ENCODE results near the gene ADAMTS20. TPM values are rescaled to one million over a fixed set of nuclear protein-coding genes. Genes with fewer than 3 reads are reported as not detected.

Gene ADAMTS20
- total RNA-seq, 4 donors from 2014 or later: not detected

DNA sequence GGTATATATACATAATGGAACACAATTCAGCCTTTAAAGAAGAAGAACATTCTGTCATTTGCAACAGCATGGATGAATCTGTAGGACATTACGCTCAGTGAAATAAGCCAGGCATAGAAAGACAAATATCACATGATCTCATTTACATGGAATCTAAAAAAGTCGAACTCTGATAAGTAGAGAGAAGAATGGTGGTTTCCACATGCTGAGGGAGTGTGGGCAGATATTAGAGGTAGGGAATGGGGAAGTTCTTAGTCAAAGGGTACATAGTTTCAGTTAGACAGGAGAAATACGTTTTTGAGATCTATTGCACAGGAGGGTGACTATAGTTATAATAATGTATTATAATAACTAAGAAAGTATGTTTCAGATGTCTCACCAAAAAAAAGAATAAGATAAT lies 71.4 kb downstream of the ADAMTS20 start:
- Histone ChIP-seq H3K36me3 (no peaks in the 10 kb centered on the region), H3K27me3 (no peaks in the 10 kb centered on the region), H3K4me1 (no peaks in the 10 kb centered on the region), H3K4me3 (no peak overlapping the region), H3K9me3 (no peaks in the 10 kb centered on the region), H3K27ac (no peak overlapping the region)
- no peak for DNase-seq
- TF ChIP-seq POLR2A (IDR thresholded peaks at IDR 0.05) (no peak), CTCF (IDR thresholded peaks at IDR 0.05) (no peak)

DNA sequence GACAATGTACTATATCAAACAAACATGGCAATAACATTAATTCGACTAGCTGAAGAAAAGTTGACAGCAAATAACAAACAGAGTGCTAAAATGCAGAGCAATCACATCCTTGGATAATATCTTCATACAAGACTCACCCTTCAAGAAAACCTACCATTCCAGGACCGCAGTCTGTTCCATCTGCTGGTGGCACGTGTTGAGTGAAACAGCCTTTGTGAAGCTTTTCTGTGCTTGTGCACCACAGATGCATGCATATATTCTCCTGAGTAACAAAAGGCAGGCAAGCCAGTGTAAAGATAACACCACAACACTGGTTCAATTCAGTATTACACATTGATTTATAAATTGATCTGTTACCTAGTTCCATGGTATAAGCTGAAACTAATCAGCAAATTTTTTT lies 89.3 kb downstream of the ADAMTS20 start:
- Histone ChIP-seq H3K9me3 (no peaks in the 10 kb centered on the region), H3K4me3 (no peak overlapping the region)
- no peak for TF ChIP-seq POLR2A (IDR thresholded peaks at IDR 0.05)
- no peak for TF ChIP-seq CTCF (IDR thresholded peaks at IDR 0.05)

DNA sequence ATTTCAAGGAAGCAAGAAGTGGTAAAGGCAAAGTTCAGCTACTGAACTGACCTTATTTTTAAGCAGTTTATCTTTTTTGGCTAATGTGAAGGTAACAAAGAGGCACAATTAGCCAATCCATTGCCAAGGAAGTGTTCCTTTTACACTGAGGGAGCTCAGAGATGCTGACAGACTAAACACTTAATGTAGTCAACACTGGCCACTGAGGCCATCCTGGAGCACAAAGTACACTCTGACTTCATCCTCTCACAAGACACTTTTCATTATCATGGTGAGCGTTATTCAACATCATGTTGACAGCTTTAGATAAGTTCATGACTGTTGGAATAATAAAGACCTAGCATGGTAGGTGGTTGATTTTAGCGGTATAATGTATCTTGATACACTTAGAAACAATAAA lies 89.9 kb downstream of the ADAMTS20 start:
- no peaks in the 10 kb centered on the region for H3K36me3 ChIP-seq
- H3K9me3 ChIP-seq: no peaks in the 10 kb centered on the region
- TF ChIP-seq CTCF (IDR thresholded peaks at IDR 0.05): no peak
- no peak for TF ChIP-seq POLR2A (IDR thresholded peaks at IDR 0.05)
- H3K4me1 ChIP-seq: no peaks in the 10 kb centered on the region
- no peak overlapping the region for H3K4me3 ChIP-seq
- no peak for DNase-seq
- no peak overlapping the region for H3K27ac ChIP-seq
- H3K27me3 ChIP-seq: no peaks in the 10 kb centered on the region

More for the DNA sequence above, 89.3 kb downstream of the ADAMTS20 start:
- Histone ChIP-seq H3K27me3 (no peaks in the 10 kb centered on the region), H3K4me1 (no peaks in the 10 kb centered on the region), H3K36me3 (no peaks in the 10 kb centered on the region), H3K27ac (no peak overlapping the region)
- DNase-seq: no peak

- Histone ChIP-seq H3K4me1 (no peaks in the 10 kb centered on the region), H3K27ac (no peak overlapping the region), H3K4me3 (no peak overlapping the region), H3K27me3 (no peaks in the 10 kb centered on the region), H3K36me3 (no peaks in the 10 kb centered on the region), H3K9me3 (no peaks in the 10 kb centered on the region)
- TF ChIP-seq CTCF (IDR thresholded peaks at IDR 0.05) (no peak), POLR2A (IDR thresholded peaks at IDR 0.05) (no peak)
- no peak for DNase-seq
Observed at GRCh38 chr12:43459285-43459684, 92.7 kb downstream of the ADAMTS20 start.

DNA sequence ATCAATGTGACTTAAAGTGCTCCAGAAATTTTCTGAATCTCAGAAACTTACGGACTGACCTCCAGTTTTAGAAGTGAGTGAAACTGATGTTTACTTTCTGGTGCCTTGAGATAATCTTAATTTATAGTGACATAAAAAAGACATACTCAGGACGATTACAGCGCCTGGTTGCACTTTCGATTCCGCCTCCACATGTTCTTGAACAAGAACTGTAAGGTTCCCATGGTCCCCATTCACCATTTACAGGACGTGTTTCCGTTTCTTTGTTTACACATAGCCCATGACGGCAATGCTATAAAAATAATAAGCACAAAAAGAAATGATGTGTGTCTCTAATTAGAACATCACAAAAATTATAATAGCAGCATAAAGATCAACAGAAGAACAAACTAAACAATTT lies 98.2 kb downstream of the ADAMTS20 start:
- H3K36me3 ChIP-seq: no peaks in the 10 kb centered on the region
- no peak for DNase-seq
- TF ChIP-seq POLR2A (IDR thresholded peaks at IDR 0.05) (no peak), CTCF (IDR thresholded peaks at IDR 0.05) (no peak)

DNA sequence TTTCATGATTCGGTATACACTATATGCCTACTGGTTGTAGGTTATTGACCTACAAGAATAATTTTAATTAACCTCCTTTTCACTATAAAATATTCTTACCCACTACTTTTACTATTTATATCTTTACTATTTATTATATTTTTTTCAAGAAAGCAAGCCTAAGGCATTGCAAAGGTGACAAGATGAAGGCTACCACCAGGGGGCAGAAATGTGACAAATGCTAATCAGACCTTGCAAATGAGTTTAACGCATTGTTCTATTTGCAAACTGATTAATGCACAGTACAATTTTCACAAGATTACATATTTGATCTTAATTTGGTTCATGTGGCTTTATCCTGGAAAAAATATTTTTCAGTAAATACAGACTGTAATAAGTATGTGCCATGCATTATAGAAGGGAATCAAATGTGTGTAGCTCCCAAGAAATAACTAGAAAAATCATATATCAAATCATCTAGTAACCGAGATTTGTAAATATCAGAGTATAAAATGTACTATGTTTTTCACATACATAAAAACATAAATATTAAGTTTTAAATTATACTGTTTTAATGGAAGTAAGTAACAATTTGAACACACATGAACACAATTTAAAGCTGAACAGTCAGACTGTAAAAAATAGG lies 107.0 kb downstream of the ADAMTS20 start:
- Histone ChIP-seq H3K9me3 (no peaks in the 10 kb centered on the region), H3K4me3 (no peak overlapping the region), H3K4me1 (no peaks in the 10 kb centered on the region), H3K27me3 (no peaks in the 10 kb centered on the region), H3K27ac (no peak overlapping the region), H3K36me3 (no peaks in the 10 kb centered on the region)
- TF ChIP-seq POLR2A (IDR thresholded peaks at IDR 0.05) (no peak), CTCF (IDR thresholded peaks at IDR 0.05) (peak; percentile 15 to 60 (median 45))
- DNase-seq: peak in 1 of 3 donors; percentile 62

More for the DNA sequence above, 98.2 kb downstream of the ADAMTS20 start:
- no peak overlapping the region for H3K4me3 ChIP-seq
- H3K27ac ChIP-seq: no peak overlapping the region
- no peaks in the 10 kb centered on the region for H3K9me3 ChIP-seq
- no peaks in the 10 kb centered on the region for H3K4me1 ChIP-seq
- no peaks in the 10 kb centered on the region for H3K27me3 ChIP-seq

All from Peyer's patch (tissue), 4 donors.